Measurements from ENCODE around the gene SPEG. TPM values are rescaled to one million over a fixed set of nuclear protein-coding genes. Genes with fewer than 3 reads are reported as not detected.

The SPEG gene
- total RNA-seq, 1 experiment from 2014 or later = 55.3 TPM

DNA sequence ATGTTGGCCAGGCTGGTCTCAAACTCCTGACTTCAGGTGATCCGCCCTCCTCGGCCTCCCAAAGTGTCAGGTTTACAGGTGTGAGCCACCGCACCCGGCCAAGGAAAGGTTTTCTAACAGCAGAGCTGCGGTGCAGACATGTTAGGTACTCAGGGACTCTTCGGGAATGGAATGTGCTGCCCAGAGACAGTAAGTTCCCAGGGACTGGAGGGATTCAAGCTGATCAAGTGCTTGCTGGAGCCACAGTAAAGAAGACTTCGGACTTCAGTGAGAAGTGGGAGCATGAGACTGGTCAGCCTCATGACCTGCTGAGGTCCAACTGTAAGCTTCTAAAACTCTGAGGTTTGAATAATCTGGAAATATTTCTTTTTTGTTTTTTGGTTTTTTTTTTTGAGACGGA is 24.3 kb upstream of the SPEG start (continued):
- TF ChIP-seq, protein P1, sequence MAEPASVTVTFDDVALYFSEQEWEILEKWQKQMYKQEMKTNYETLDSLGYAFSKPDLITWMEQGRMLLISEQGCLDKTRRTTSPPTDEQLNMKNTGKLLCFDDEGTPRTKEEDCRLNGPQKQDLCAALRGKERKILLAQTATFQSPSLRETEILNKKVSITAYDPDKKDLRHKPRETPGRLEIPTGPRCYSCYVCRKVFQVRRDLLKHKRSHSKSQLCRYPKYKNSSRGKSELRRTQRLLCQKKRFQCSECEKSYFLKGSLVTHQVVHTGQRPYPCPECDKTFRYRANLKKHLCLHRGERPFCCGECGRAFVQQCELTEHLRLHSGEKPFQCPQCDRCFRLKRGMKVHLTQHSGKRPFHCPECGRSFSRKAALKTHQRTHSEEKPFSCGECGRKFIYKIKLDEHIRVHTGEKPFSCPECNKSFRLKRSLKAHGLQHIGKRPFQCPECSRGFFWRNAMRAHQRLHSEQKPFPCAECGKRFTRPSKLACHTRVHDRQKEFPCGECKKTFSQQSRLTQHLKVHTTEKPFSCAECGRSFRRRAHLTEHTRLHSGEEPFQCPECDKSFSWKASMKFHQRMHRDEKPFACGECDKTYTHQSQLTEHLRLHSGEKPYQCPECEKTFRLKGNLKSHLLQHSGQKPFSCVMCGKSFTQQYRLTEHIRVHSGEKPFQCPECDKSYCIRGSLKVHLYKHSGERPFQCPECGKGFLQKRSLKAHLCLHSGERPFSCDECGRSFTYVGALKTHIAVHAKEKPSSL (CRISPR knock-in tag; conservative IDR thresholded peaks at IDR 0.05) = no peak
- TF ChIP-seq, protein P2, sequence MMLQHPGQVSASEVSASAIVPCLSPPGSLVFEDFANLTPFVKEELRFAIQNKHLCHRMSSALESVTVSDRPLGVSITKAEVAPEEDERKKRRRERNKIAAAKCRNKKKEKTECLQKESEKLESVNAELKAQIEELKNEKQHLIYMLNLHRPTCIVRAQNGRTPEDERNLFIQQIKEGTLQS (CRISPR knock-in tag; conservative IDR thresholded peaks at IDR 0.05) = no peak
- TF ChIP-seq ZNF317 (CRISPR knock-in tag; IDR thresholded peaks at IDR 0.05; ENCODE audit: borderline replicate concordance, low read depth) (no peak), ZNF396 (CRISPR knock-in tag; IDR thresholded peaks at IDR 0.05; ENCODE audit: borderline replicate concordance) (no peak)

DNA sequence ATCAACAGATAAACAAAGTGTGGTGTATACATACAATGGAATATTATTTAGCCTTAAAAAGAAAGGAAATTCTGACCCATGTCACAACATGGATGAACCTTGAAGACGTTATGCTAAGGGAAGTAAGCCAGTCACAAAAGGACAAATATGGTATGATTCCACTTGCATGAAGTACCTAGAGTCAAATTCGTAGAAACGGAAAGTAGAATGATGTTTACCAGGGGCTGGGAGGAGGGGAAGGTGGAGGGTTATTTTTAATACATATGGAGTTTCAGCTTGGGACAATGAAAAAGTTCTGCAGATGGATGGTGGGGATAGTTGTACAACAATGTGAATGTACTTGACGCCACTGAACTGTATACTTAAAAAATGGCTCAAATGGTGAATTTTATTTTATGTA is 19.8 kb upstream of the SPEG start:
- peaks cover 25% of the 10 kb centered on the region for H3K4me1 Mint-ChIP-seq

DNA sequence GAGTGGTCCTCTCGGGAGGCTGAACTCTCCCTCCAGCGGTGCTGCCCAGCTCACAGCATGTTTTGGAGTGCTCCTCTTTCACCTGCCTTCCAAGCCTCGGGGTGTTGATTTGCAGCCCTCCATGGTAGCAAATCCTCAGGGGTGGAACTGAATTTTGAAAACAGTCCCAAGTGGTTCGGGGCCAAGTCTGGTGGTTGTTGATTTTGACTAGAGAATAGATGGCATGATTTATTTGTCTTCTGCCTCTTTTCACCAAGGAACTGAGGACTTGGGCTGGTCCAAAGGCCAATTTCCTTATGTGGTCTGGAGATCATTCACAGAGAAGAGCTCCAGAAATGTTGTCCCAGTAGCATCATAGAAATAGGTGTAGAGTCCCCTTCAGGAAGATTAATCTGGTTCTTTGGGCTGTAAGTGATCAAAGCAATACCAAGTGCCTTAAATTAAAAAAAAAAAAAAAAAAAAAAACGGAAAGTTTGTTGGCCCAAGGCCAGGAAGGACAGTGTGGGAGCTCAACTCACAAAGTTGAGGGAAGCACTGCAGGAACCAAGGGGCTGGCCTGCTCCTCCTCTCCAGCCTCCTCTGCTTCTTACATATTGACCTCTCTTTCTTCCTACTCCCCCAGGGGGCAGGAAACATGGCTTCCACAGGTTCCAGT is 18.9 kb upstream of the SPEG start:
- DNase-seq (ENCODE audit: low spot score) (no peak), ATAC-seq (no peak)
- peaks cover 28% of the 10 kb centered on the region for H3K4me1 Mint-ChIP-seq
- TF ChIP-seq, protein P3, sequence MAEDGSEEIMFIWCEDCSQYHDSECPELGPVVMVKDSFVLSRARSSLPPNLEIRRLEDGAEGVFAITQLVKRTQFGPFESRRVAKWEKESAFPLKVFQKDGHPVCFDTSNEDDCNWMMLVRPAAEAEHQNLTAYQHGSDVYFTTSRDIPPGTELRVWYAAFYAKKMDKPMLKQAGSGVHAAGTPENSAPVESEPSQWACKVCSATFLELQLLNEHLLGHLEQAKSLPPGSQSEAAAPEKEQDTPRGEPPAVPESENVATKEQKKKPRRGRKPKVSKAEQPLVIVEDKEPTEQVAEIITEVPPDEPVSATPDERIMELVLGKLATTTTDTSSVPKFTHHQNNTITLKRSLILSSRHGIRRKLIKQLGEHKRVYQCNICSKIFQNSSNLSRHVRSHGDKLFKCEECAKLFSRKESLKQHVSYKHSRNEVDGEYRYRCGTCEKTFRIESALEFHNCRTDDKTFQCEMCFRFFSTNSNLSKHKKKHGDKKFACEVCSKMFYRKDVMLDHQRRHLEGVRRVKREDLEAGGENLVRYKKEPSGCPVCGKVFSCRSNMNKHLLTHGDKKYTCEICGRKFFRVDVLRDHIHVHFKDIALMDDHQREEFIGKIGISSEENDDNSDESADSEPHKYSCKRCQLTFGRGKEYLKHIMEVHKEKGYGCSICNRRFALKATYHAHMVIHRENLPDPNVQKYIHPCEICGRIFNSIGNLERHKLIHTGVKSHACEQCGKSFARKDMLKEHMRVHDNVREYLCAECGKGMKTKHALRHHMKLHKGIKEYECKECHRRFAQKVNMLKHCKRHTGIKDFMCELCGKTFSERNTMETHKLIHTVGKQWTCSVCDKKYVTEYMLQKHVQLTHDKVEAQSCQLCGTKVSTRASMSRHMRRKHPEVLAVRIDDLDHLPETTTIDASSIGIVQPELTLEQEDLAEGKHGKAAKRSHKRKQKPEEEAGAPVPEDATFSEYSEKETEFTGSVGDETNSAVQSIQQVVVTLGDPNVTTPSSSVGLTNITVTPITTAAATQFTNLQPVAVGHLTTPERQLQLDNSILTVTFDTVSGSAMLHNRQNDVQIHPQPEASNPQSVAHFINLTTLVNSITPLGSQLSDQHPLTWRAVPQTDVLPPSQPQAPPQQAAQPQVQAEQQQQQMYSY (CRISPR knock-in tag; IDR thresholded peaks at IDR 0.05) = no peak
- TF ChIP-seq ZNF671 (CRISPR knock-in tag; IDR thresholded peaks at IDR 0.05) = 0 out of 2 replicates have a peak, but pooled peaks have one; percentile 44
- TF ChIP-seq, protein P4, sequence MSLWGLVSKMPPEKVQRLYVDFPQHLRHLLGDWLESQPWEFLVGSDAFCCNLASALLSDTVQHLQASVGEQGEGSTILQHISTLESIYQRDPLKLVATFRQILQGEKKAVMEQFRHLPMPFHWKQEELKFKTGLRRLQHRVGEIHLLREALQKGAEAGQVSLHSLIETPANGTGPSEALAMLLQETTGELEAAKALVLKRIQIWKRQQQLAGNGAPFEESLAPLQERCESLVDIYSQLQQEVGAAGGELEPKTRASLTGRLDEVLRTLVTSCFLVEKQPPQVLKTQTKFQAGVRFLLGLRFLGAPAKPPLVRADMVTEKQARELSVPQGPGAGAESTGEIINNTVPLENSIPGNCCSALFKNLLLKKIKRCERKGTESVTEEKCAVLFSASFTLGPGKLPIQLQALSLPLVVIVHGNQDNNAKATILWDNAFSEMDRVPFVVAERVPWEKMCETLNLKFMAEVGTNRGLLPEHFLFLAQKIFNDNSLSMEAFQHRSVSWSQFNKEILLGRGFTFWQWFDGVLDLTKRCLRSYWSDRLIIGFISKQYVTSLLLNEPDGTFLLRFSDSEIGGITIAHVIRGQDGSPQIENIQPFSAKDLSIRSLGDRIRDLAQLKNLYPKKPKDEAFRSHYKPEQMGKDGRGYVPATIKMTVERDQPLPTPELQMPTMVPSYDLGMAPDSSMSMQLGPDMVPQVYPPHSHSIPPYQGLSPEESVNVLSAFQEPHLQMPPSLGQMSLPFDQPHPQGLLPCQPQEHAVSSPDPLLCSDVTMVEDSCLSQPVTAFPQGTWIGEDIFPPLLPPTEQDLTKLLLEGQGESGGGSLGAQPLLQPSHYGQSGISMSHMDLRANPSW (CRISPR knock-in tag; conservative IDR thresholded peaks at IDR 0.05; ENCODE audit: low read depth) = no peak
- peak overlapping the region; percentile 30; the same call in 1 of the 2 replicates for H3K27ac Mint-ChIP-seq
- H3K36me3 Mint-ChIP-seq = 0 out of 2 replicates have a peak, but pooled peaks cover 2% of the 10 kb centered on the region
- peaks cover 6% of the 10 kb centered on the region; the same call in 1 of the 2 replicates for H3K9me3 Mint-ChIP-seq
- no peak overlapping the region for H3K4me3 Mint-ChIP-seq
- H3K27me3 Mint-ChIP-seq (ENCODE audit: low read depth) = peaks cover 34% of the 10 kb centered on the region
- POLR2A ChIA-PET = no interaction called here
- CTCF ChIA-PET = interaction anchor here (0.7 to 5.6 kb wide), 12 partner anchors 13 to 386 kb away, joined by 3 to 77 read pairs (median 6); partner anchors contain the start of genes CHPF, SPEG and TMEM198

More for the DNA sequence above, 19.8 kb upstream of the SPEG start:
- peaks cover 26% of the 10 kb centered on the region for H3K27me3 Mint-ChIP-seq (ENCODE audit: low read depth)
- 0 out of 2 replicates have a peak, but pooled peaks cover 2% of the 10 kb centered on the region for H3K36me3 Mint-ChIP-seq
- ATAC-seq (no peak), DNase-seq (ENCODE audit: low spot score) (no peak)
- POLR2A ChIA-PET = no interaction called here
- CTCF ChIA-PET = interaction anchor here (1.1 to 5.6 kb wide), 3 partner anchors 12 to 115 kb away, joined by 5 to 77 read pairs (median 59); partner anchors contain the start of gene SPEG
- no peak overlapping the region for H3K4me3 Mint-ChIP-seq
- H3K27ac Mint-ChIP-seq = no peak overlapping the region
- peaks cover 6% of the 10 kb centered on the region; the same call in 1 of the 2 replicates for H3K9me3 Mint-ChIP-seq
- TF ChIP-seq, protein P5, sequence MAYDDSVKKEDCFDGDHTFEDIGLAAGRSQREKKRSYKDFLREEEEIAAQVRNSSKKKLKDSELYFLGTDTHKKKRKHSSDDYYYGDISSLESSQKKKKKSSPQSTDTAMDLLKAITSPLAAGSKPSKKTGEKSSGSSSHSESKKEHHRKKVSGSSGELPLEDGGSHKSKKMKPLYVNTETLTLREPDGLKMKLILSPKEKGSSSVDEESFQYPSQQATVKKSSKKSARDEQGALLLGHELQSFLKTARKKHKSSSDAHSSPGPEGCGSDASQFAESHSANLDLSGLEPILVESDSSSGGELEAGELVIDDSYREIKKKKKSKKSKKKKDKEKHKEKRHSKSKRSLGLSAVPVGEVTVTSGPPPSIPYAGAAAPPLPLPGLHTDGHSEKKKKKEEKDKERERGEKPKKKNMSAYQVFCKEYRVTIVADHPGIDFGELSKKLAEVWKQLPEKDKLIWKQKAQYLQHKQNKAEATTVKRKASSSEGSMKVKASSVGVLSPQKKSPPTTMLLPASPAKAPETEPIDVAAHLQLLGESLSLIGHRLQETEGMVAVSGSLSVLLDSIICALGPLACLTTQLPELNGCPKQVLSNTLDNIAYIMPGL (CRISPR knock-in tag; IDR thresholded peaks at IDR 0.05) = no peak
- TF ChIP-seq, protein P3 (CRISPR knock-in tag; IDR thresholded peaks at IDR 0.05) = no peak
- TF ChIP-seq, protein P6, sequence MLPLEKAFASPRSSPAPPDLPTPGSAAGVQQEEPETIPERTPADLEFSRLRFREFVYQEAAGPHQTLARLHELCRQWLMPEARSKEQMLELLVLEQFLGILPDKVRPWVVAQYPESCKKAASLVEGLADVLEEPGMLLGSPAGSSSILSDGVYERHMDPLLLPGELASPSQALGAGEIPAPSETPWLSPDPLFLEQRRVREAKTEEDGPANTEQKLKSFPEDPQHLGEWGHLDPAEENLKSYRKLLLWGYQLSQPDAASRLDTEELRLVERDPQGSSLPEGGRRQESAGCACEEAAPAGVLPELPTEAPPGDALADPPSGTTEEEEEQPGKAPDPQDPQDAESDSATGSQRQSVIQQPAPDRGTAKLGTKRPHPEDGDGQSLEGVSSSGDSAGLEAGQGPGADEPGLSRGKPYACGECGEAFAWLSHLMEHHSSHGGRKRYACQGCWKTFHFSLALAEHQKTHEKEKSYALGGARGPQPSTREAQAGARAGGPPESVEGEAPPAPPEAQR (CRISPR knock-in tag; IDR thresholded peaks at IDR 0.05) = no peak
- TF ChIP-seq HMGA2 (CRISPR knock-in tag; IDR thresholded peaks at IDR 0.05) (no peak), CBFB (CRISPR knock-in tag; IDR thresholded peaks at IDR 0.05; ENCODE audit: low read depth) (no peak), FOXP1 (CRISPR knock-in tag; IDR thresholded peaks at IDR 0.05; ENCODE audit: borderline replicate concordance) (no peak)
